SK-N-SH treated with all-trans-retinoic acid at 6 μM for 48 hours (cell line): ENCODE results near the gene ADGRD2.

Experiments
- BACH2 ChIP-seq: fragments of 250-450 bp; sonication (Bioruptor Pico); IDR thresholded peaks from 2 replicates; pipeline ENCODE4 v1.9.0; 2021; ENCODE audit warnings: mild to moderate bottlenecking, borderline replicate concordance
- ESRRG ChIP-seq: fragments of 250-450 bp; sonication (Bioruptor Pico); IDR thresholded peaks from 2 replicates; pipeline ENCODE4 v1.6.1; 2021; ENCODE audit warnings: mild to moderate bottlenecking
- GLIS3 ChIP-seq: fragments of 250-450 bp; sonication (Bioruptor Pico); IDR thresholded peaks from 2 replicates; pipeline ENCODE4 v1.5.0; 2020; ENCODE audit warnings: mild to moderate bottlenecking, moderate library complexity
- ISL1 ChIP-seq: fragments of 250-450 bp; sonication (Bioruptor Pico); IDR thresholded peaks from 2 replicates; pipeline ENCODE4 v2.1.2; 2022; ENCODE audit warnings: mild to moderate bottlenecking, moderate library complexity
- RARB ChIP-seq: fragments of 250-450 bp; sonication (Bioruptor Pico); IDR thresholded peaks from 2 replicates; pipeline ENCODE4 v1.8.0; 2021; ENCODE audit warnings: mild to moderate bottlenecking, moderate library complexity
- ZFP3 ChIP-seq: fragments of 250-450 bp; sonication (Bioruptor Pico); IDR thresholded peaks from 2 replicates; pipeline ENCODE4 v1.5.0; 2020; ENCODE audit warnings: mild to moderate bottlenecking, moderate library complexity
- ZFP30 ChIP-seq: fragments of 450-650 bp; formaldehyde crosslinking; IDR thresholded peaks from 2 replicates; pipeline ENCODE4 v1.5.0; 2022; ENCODE audit warnings: mild to moderate bottlenecking, moderate library complexity
- ZNF70 ChIP-seq: fragments of 450-650 bp; formaldehyde crosslinking; IDR thresholded peaks from 2 replicates; pipeline ENCODE4 v1.5.0; 2020; ENCODE audit warnings: mild to moderate bottlenecking, moderate library complexity
- TF ChIP-seq, protein P1 (sequence below): fragments of 250-450 bp; sonication (Bioruptor Pico); IDR thresholded peaks from 2 replicates; pipeline ENCODE4 v1.5.1; 2021; ENCODE audit warnings: mild to moderate bottlenecking, moderate library complexity
- TF ChIP-seq, protein P2 (sequence below): fragments of 250-450 bp; sonication (Bioruptor Pico); IDR thresholded peaks from 2 replicates; pipeline ENCODE4 v1.8.0; 2021; ENCODE audit warnings: low read depth, mild to moderate bottlenecking, moderate library complexity, borderline replicate concordance
- TF ChIP-seq, protein P3 (sequence below): fragments of 250-450 bp; sonication (Bioruptor Pico); IDR thresholded peaks from 2 replicates; pipeline ENCODE4 v1.8.0; 2020; ENCODE audit warnings: mild to moderate bottlenecking, moderate library complexity, borderline replicate concordance

DNA sequence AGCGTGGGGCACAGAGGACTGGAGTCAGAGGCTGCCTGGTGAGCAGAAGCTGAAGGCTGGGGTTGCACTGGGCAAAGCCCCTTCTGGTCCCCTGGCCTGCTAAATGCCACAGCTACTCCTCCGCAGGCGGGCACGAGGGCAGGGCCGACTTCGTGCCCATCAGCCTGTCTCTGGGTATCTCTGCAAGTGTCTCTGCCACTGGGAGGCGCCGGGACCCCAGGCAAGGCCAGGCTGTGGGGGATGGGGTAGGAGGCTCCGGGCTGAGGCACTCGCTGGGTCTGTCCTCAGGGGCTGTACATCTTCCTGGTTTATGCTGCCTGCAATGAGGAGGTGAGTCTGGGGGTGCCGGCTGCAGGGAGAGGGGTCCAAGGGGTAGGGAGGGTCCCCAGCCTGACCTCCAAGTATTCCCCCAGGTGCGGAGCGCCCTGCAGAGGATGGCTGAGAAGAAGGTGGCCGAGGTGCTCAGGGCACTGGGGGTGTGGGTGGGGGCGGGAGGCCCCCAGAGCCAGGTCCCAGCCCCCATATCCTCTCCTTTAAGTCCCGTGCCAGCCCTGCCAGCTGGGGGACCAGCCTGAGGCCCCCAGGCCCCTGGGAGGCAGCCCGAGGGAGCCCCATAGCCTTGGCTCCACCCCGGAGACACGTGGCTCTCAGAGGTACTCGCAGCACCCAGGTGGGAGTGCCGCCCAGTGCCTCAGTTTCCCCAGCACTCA lies 25.1 kb downstream of the ADGRD2 start:
- no peak for TF ChIP-seq BACH2
- TF ChIP-seq, protein P1, sequence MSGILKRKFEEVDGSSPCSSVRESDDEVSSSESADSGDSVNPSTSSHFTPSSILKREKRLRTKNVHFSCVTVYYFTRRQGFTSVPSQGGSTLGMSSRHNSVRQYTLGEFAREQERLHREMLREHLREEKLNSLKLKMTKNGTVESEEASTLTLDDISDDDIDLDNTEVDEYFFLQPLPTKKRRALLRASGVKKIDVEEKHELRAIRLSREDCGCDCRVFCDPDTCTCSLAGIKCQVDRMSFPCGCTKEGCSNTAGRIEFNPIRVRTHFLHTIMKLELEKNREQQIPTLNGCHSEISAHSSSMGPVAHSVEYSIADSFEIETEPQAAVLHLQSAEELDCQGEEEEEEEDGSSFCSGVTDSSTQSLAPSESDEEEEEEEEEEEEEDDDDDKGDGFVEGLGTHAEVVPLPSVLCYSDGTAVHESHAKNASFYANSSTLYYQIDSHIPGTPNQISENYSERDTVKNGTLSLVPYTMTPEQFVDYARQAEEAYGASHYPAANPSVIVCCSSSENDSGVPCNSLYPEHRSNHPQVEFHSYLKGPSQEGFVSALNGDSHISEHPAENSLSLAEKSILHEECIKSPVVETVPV (CRISPR knock-in tag) = no peak
- TF ChIP-seq ZNF70 = no peak
- TF ChIP-seq, protein P2, sequence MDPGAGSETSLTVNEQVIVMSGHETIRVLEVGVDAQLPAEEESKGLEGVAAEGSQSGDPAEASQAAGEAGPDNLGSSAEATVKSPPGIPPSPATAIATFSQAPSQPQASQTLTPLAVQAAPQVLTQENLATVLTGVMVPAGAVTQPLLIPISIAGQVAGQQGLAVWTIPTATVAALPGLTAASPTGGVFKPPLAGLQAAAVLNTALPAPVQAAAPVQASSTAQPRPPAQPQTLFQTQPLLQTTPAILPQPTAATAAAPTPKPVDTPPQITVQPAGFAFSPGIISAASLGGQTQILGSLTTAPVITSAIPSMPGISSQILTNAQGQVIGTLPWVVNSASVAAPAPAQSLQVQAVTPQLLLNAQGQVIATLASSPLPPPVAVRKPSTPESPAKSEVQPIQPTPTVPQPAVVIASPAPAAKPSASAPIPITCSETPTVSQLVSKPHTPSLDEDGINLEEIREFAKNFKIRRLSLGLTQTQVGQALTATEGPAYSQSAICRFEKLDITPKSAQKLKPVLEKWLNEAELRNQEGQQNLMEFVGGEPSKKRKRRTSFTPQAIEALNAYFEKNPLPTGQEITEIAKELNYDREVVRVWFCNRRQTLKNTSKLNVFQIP = no peak
- no peak for TF ChIP-seq ZFP30 (CRISPR knock-in tag)
- TF ChIP-seq ESRRG (CRISPR knock-in tag) = no peak
- no peak for TF ChIP-seq ISL1 (CRISPR knock-in tag)
- no peak for TF ChIP-seq ZFP3 (CRISPR knock-in tag)
- no peak for TF ChIP-seq RARB (CRISPR knock-in tag)
- TF ChIP-seq GLIS3 (CRISPR knock-in tag) = no peak
- TF ChIP-seq, protein P3, sequence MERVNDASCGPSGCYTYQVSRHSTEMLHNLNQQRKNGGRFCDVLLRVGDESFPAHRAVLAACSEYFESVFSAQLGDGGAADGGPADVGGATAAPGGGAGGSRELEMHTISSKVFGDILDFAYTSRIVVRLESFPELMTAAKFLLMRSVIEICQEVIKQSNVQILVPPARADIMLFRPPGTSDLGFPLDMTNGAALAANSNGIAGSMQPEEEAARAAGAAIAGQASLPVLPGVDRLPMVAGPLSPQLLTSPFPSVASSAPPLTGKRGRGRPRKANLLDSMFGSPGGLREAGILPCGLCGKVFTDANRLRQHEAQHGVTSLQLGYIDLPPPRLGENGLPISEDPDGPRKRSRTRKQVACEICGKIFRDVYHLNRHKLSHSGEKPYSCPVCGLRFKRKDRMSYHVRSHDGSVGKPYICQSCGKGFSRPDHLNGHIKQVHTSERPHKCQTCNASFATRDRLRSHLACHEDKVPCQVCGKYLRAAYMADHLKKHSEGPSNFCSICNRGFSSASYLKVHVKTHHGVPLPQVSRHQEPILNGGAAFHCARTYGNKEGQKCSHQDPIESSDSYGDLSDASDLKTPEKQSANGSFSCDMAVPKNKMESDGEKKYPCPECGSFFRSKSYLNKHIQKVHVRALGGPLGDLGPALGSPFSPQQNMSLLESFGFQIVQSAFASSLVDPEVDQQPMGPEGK (CRISPR knock-in tag) = no peak
